T-cell (primary cell): ENCODE measurements around the gene NTM. TPM values are rescaled to one million over a fixed set of nuclear protein-coding genes. Genes with fewer than 3 reads are reported as not detected.

Experiments
- ATAC-seq, 4 experiments: fragments of 200-7000 bp in 3 of 4; fragments of 150-1000 bp in 1 of 4; cut with Tn5 transposase; replicated peaks in 1 of 4; 1 replicate in 3 of 4; 2 replicates in 1 of 4; pipeline ENCODE4 v1.10.0; 2021; ENCODE audit warnings: moderate library complexity in 3 of 4, mild to moderate bottlenecking in 2 of 4, moderate number of reproducible peaks in 1 of 4
- CTCF ChIA-PET, 2 donors: fragments of 300-600 bp; sonication (Branson Sonifier 250); formaldehyde crosslinking; loops; one replicate each; lab custom pipeline; 2022; ENCODE audit warnings: antibody characterized with exemption in 2 of 2; lab: Charles Lee
- POLR2A ChIA-PET, 2 donors: fragments of 300-600 bp; sonication (Branson Sonifier 250); formaldehyde crosslinking; loops; one replicate each; lab custom pipeline; 2022; ENCODE audit warnings: antibody characterized with exemption in 2 of 2; lab: Charles Lee
- DNase-seq, 35 experiments: peaks; one replicate each; pipeline versions ENCODE4 v3.0.0 to v3.0.0-alpha.2; 2013 to 2023
- H3K27ac ChIP-seq: one replicate; pipeline ENCODE4 v1.5.1; 2013; ENCODE audit warnings: low read length
- H3K27me3 ChIP-seq, 2 experiments: replicated peaks in 1 of 2; 1 replicate in 1 of 2; 2 replicates in 1 of 2; pipeline versions ENCODE4 v1.6.1 to v1.7.0; 2013; ENCODE audit warnings: low read length in 1 of 2, mixed read lengths in 1 of 2; ENCODE audit not compliant: control insufficient read depth in 2 of 2, insufficient read depth in 2 of 2; ENCODE audit errors: extremely low read depth in 1 of 2
- H3K36me3 ChIP-seq, 2 donors: 1 replicate in 1 of 2; 2 replicates in 1 of 2; pipeline versions ENCODE4 v1.6.1 to v1.7.0; 2013; ENCODE audit warnings: low read length in 1 of 2; ENCODE audit not compliant: control insufficient read depth in 2 of 2, insufficient read depth in 1 of 2; ENCODE audit errors: extremely low read depth in 1 of 2
- H3K4me1 ChIP-seq, 2 experiments: 1 replicate in 1 of 2; 2 replicates in 1 of 2; pipeline versions ENCODE4 v1.6.1 to v1.7.0; 2013; ENCODE audit warnings: low read length in 2 of 2, mixed read lengths in 1 of 2; ENCODE audit not compliant: insufficient read depth in 2 of 2, control insufficient read depth in 1 of 2; ENCODE audit errors: extremely low read depth in 1 of 2
- H3K4me3 ChIP-seq, 2 donors: 1 replicate in 1 of 2; 2 replicates in 1 of 2; pipeline versions ENCODE4 v1.5.1 to v1.7.0; 2013; ENCODE audit warnings: mild to moderate bottlenecking in 2 of 2, low read length in 1 of 2, moderate library complexity in 1 of 2; ENCODE audit not compliant: control insufficient read depth in 1 of 2; ENCODE audit errors: extremely low read depth in 1 of 2
- H3K9me3 ChIP-seq: 2 replicates; pipeline ENCODE4 v1.7.0; 2013
- H3K27ac Mint-ChIP-seq, 2 donors: one replicate each; pipeline ENCODE4 v1.8.0; 2020 to 2021; ENCODE audit warnings: mild to moderate bottlenecking in 2 of 2, mixed read lengths in 2 of 2
- H3K27me3 Mint-ChIP-seq, 2 donors: one replicate each; pipeline ENCODE4 v1.8.0; 2021 to 2022; ENCODE audit warnings: mixed read lengths in 2 of 2
- H3K36me3 Mint-ChIP-seq: one replicate; pipeline ENCODE4 v1.8.0; 2021; ENCODE audit warnings: mixed read lengths
- H3K4me1 Mint-ChIP-seq, 3 donors: one replicate each; pipeline ENCODE4 v1.8.0; 2020 to 2022; ENCODE audit warnings: mixed read lengths in 3 of 3, mild to moderate bottlenecking in 1 of 3
- H3K4me3 Mint-ChIP-seq, 3 donors: one replicate each; pipeline ENCODE4 v1.8.0; 2020 to 2022; ENCODE audit warnings: mild to moderate bottlenecking in 3 of 3, mixed read lengths in 3 of 3, moderate library complexity in 3 of 3
- H3K9me3 Mint-ChIP-seq, 3 donors: one replicate each; pipeline ENCODE4 v1.8.0; 2020 to 2022; ENCODE audit warnings: mixed read lengths in 3 of 3
- WGBS: methylation state at CpG from one replicate; pipeline ENCODE4 v1.1.5; 2013; ENCODE audit warnings: missing lambda C conversion rate; ENCODE audit not compliant: insufficient coverage; 5-methylcytosine and 5-hydroxymethylcytosine counted together
- total RNA-seq, 35 experiments: library from RNA in 6 of 35; stranded (reverse) in 6 of 35; fragments of 120-200 nt in 1 of 35; gene quantifications; one replicate each; pipeline versions ENCODE4 v1.2.1 to v1.2.4 and lab custom pipeline; 2013 to 2026

NTM gene
- total RNA-seq, 5 donors from 2014 or later (not counting 1 experiment from before 2014, with no cell fraction given), result not detected

- no peaks in the 10 kb centered on the region for H3K27me3 ChIP-seq
- H3K4me1 ChIP-seq, result no peaks in the 10 kb centered on the region
- H3K9me3 ChIP-seq, result no peaks in the 10 kb centered on the region
- ATAC-seq (no peak), DNase-seq (no peak)
- no peaks in the 10 kb centered on the region for H3K36me3 ChIP-seq
- Mint-ChIP-seq H3K27ac (no peak overlapping the region), H3K9me3 (peaks cover 0 to 10% (median 5%) of the 10 kb centered on the region in 3 donors), H3K36me3 (no peaks in the 10 kb centered on the region), H3K27me3 (peaks cover 4 to 6% of the 10 kb centered on the region in 2 donors), H3K4me3 (no peak overlapping the region), H3K4me1 (no peaks in the 10 kb centered on the region)
- 86% methylated on average over 7 of the region's 8 CpGs for WGBS
- POLR2A ChIA-PET, result no interaction called here
- CTCF ChIA-PET, result no interaction called here
- no peak overlapping the region for H3K4me3 ChIP-seq
- H3K27ac ChIP-seq, result no peak overlapping the region
Observed at GRCh38 chr11:131499199-131499598, 128.8 kb downstream of the NTM start.

GRCh38 chr11:131503017-131503416 lies 132.6 kb downstream of the NTM start:
- Mint-ChIP-seq H3K27ac (no peak overlapping the region), H3K36me3 (no peaks in the 10 kb centered on the region), H3K4me1 (no peaks in the 10 kb centered on the region), H3K4me3 (no peak overlapping the region), H3K9me3 (peaks cover 2 to 10% (median 5%) of the 10 kb centered on the region in 3 donors), H3K27me3 (peaks cover 4 to 10% of the 10 kb centered on the region in 2 donors)
- Histone ChIP-seq H3K9me3 (no peaks in the 10 kb centered on the region), H3K4me1 (no peaks in the 10 kb centered on the region), H3K27ac (no peak overlapping the region), H3K36me3 (no peaks in the 10 kb centered on the region), H3K4me3 (no peak overlapping the region), H3K27me3 (peaks cover 0 to 3% of the 10 kb centered on the region in 2 experiments)
- ATAC-seq (no peak), DNase-seq (no peak)
- POLR2A ChIA-PET, result no interaction called here
- CTCF ChIA-PET, result no interaction called here
- WGBS, result 17% methylated on average over 1 of the region's 1 CpG

GRCh38 chr11:131504199-131504949 lies 134.0 kb downstream of the NTM start:
- WGBS, result 32% methylated on average over 6 of the region's 15 CpGs
- Histone ChIP-seq H3K36me3 (no peaks in the 10 kb centered on the region), H3K27me3 (peaks cover 0 to 3% of the 10 kb centered on the region in 2 experiments), H3K9me3 (no peaks in the 10 kb centered on the region), H3K27ac (no peak overlapping the region), H3K4me1 (no peaks in the 10 kb centered on the region), H3K4me3 (no peak overlapping the region)
- H3K27me3 Mint-ChIP-seq, result peaks cover 4 to 10% of the 10 kb centered on the region in 2 donors
- CTCF ChIA-PET, result no interaction called here
- H3K9me3 Mint-ChIP-seq, result peaks cover 2 to 10% (median 8%) of the 10 kb centered on the region in 3 donors
- H3K4me1 Mint-ChIP-seq, result no peaks in the 10 kb centered on the region
- H3K36me3 Mint-ChIP-seq, result no peaks in the 10 kb centered on the region
- ATAC-seq, result no peak
- H3K4me3 Mint-ChIP-seq, result no peak overlapping the region
- no peak for DNase-seq
- no peak overlapping the region for H3K27ac Mint-ChIP-seq
- POLR2A ChIA-PET, result no interaction called here

- WGBS, result 45% methylated on average over 2 of the region's 6 CpGs
- no peak for ATAC-seq
- H3K4me3 Mint-ChIP-seq, result no peak overlapping the region
- Histone ChIP-seq H3K27me3 (peaks cover 0 to 6% of the 10 kb centered on the region in 2 experiments), H3K27ac (no peak overlapping the region), H3K36me3 (no peaks in the 10 kb centered on the region), H3K4me1 (no peaks in the 10 kb centered on the region), H3K4me3 (no peak overlapping the region), H3K9me3 (no peaks in the 10 kb centered on the region)
- no peak overlapping the region for H3K27ac Mint-ChIP-seq
- H3K9me3 Mint-ChIP-seq, result peaks cover 2 to 9% (median 5%) of the 10 kb centered on the region in 3 donors
- ChIA-PET CTCF (no interaction called here), POLR2A (no interaction called here)
- DNase-seq, result no peak
- H3K27me3 Mint-ChIP-seq, result peaks cover 4 to 10% of the 10 kb centered on the region in 2 donors
- H3K36me3 Mint-ChIP-seq, result no peaks in the 10 kb centered on the region
- H3K4me1 Mint-ChIP-seq, result no peaks in the 10 kb centered on the region
Observed at GRCh38 chr11:131506348-131506747, 135.9 kb downstream of the NTM start.

- Histone ChIP-seq H3K27ac (no peak overlapping the region), H3K9me3 (no peaks in the 10 kb centered on the region), H3K36me3 (no peaks in the 10 kb centered on the region), H3K4me3 (no peak overlapping the region), H3K27me3 (peaks cover 0 to 2% of the 10 kb centered on the region in 2 experiments), H3K4me1 (no peaks in the 10 kb centered on the region)
- Mint-ChIP-seq H3K27me3 (peaks cover 0 to 4% of the 10 kb centered on the region in 2 donors), H3K27ac (no peak overlapping the region), H3K36me3 (no peaks in the 10 kb centered on the region), H3K9me3 (peaks cover 0 to 4% (median 2%) of the 10 kb centered on the region in 3 donors), H3K4me1 (no peaks in the 10 kb centered on the region), H3K4me3 (no peak overlapping the region)
- ATAC-seq (no peak), DNase-seq (no peak)
- POLR2A ChIA-PET, result no interaction called here
- CTCF ChIA-PET, result no interaction called here
- 73% methylated on average over 7 of the region's 8 CpGs for WGBS
Observed at GRCh38 chr11:131510662-131511061, 140.2 kb downstream of the NTM start.

GRCh38 chr11:131511794-131512193 lies 141.4 kb downstream of the NTM start:
- no peaks in the 10 kb centered on the region for H3K36me3 Mint-ChIP-seq
- WGBS, result 67% methylated on average over 7 of the region's 9 CpGs
- ChIA-PET CTCF (interaction anchor here in 1 of 2 donors (0.6 kb wide), 1 partner anchor 17 kb away, joined by 4 read pairs; no protein-coding TSS in a partner anchor), POLR2A (no interaction called here)
- Histone ChIP-seq H3K4me3 (no peak overlapping the region), H3K27me3 (peaks cover 0 to 2% of the 10 kb centered on the region in 2 experiments), H3K9me3 (no peaks in the 10 kb centered on the region), H3K27ac (no peak overlapping the region), H3K36me3 (no peaks in the 10 kb centered on the region), H3K4me1 (no peaks in the 10 kb centered on the region)
- no peaks in the 10 kb centered on the region for H3K4me1 Mint-ChIP-seq
- H3K9me3 Mint-ChIP-seq, result peaks cover 0 to 4% (median 0%) of the 10 kb centered on the region in 3 donors
- no peak overlapping the region for H3K27ac Mint-ChIP-seq
- H3K27me3 Mint-ChIP-seq, result peaks cover 0 to 4% of the 10 kb centered on the region in 2 donors
- H3K4me3 Mint-ChIP-seq, result no peak overlapping the region
- ATAC-seq (no peak), DNase-seq (no peak)
